H9 (cell line): ENCODE measurements around the gene DUSP15. TPM values are rescaled to one million over a fixed set of nuclear protein-coding genes. Genes with fewer than 3 reads are reported as not detected.

ENCODE experiments used
- DNase-seq: peaks from one replicate; pipeline ENCODE4 v3.0.0-alpha.2; 2017
- H2AFZ ChIP-seq: one replicate; pipeline ENCODE4 v1.6.1; 2013; ENCODE audit warnings: mild to moderate bottlenecking, low read length, control low read depth, moderate library complexity
- H2AK5ac ChIP-seq: 2 replicates; pipeline ENCODE4 v1.6.1; 2013; ENCODE audit warnings: low read length, control low read depth, mixed read lengths; ENCODE audit not compliant: insufficient read length
- H2BK120ac ChIP-seq: one replicate; pipeline ENCODE4 v1.6.1; 2013; ENCODE audit warnings: low read depth, mild to moderate bottlenecking, low read length, control low read depth, inconsistent platforms; ENCODE audit not compliant: poor library complexity, severe bottlenecking
- H2BK12ac ChIP-seq: 2 replicates; pipeline ENCODE4 v1.6.1; 2013; ENCODE audit warnings: low read length, control low read depth, mixed read lengths, low read depth; ENCODE audit not compliant: insufficient read length
- H2BK15ac ChIP-seq: 2 replicates; pipeline ENCODE4 v1.6.1; 2013; ENCODE audit warnings: low read depth, low read length, control low read depth
- H2BK20ac ChIP-seq: one replicate; pipeline ENCODE4 v1.6.1; 2013; ENCODE audit warnings: low read depth, mild to moderate bottlenecking, low read length, control low read depth, inconsistent platforms; ENCODE audit not compliant: poor library complexity, severe bottlenecking
- H2BK5ac ChIP-seq: 2 replicates; pipeline ENCODE4 v1.6.1; 2013; ENCODE audit warnings: low read length, control low read depth, mixed read lengths; ENCODE audit not compliant: insufficient read length
- H3K14ac ChIP-seq: 2 replicates; pipeline ENCODE4 v1.6.1; 2013; ENCODE audit warnings: low read length, control low read depth; ENCODE audit not compliant: insufficient read depth
- H3K18ac ChIP-seq: 2 replicates; pipeline ENCODE4 v1.6.1; 2013; ENCODE audit warnings: low read depth, mild to moderate bottlenecking, mixed read lengths, low read length, control low read depth; ENCODE audit not compliant: insufficient read length
- H3K23ac ChIP-seq: 2 replicates; pipeline ENCODE4 v1.6.1; 2013; ENCODE audit warnings: low read length, control low read depth, mixed read lengths, low read depth; ENCODE audit not compliant: insufficient read length
- H3K23me2 ChIP-seq: 2 replicates; pipeline ENCODE4 v1.6.1; 2013; ENCODE audit warnings: low read depth, mild to moderate bottlenecking, mixed read lengths, low read length, control low read depth; ENCODE audit not compliant: insufficient read length, poor library complexity, severe bottlenecking
- H3K27ac ChIP-seq: 2 replicates; pipeline ENCODE4 v1.5.1; 2013; ENCODE audit warnings: low read length, control low read depth, mixed read lengths, low read depth; ENCODE audit not compliant: insufficient read length
- H3K27me3 ChIP-seq: 2 replicates; pipeline ENCODE4 v1.6.1; 2013; ENCODE audit warnings: low read length, control low read depth, inconsistent platforms; ENCODE audit not compliant: insufficient read depth
- H3K4ac ChIP-seq: 2 replicates; pipeline ENCODE4 v1.6.1; 2013; ENCODE audit warnings: low read depth, mild to moderate bottlenecking, control low read depth, inconsistent platforms, low read length, moderate library complexity
- H3K4me1 ChIP-seq: 2 replicates; pipeline ENCODE4 v1.6.1; 2013; ENCODE audit warnings: low read length, control low read depth, inconsistent platforms; ENCODE audit not compliant: insufficient read depth
- H3K4me2 ChIP-seq: 2 replicates; pipeline ENCODE4 v1.6.1; 2013; ENCODE audit warnings: low read length, control low read depth, mixed read lengths; ENCODE audit not compliant: insufficient read length, insufficient read depth
- H3K56ac ChIP-seq: 2 replicates; pipeline ENCODE4 v1.6.1; 2013; ENCODE audit warnings: low read depth, mild to moderate bottlenecking, mixed read lengths, low read length, control low read depth; ENCODE audit not compliant: insufficient read length
- H3K79me1 ChIP-seq: 2 replicates; pipeline ENCODE4 v1.6.1; 2013; ENCODE audit warnings: low read depth, mild to moderate bottlenecking, moderate library complexity, low read length, control low read depth, inconsistent platforms; ENCODE audit not compliant: insufficient read depth, poor library complexity, severe bottlenecking
- H3K79me2 ChIP-seq: 2 replicates; pipeline ENCODE4 v1.6.1; 2013; ENCODE audit warnings: low read length, control low read depth, inconsistent platforms; ENCODE audit not compliant: insufficient read depth
- H3K9ac ChIP-seq: 2 replicates; pipeline ENCODE4 v1.6.1; 2013; ENCODE audit warnings: low read length, control low read depth, mixed read lengths; ENCODE audit not compliant: insufficient read length; ENCODE audit errors: extremely low read depth
- H3K9me3 ChIP-seq: one replicate; pipeline ENCODE4 v1.6.1; 2013; ENCODE audit warnings: low read depth, low read length, inconsistent platforms; ENCODE audit not compliant: control insufficient read depth
- H3T11ph ChIP-seq: one replicate; pipeline ENCODE4 v1.6.1; 2013; ENCODE audit warnings: mild to moderate bottlenecking, low read length, control low read depth, inconsistent platforms
- H4K20me1 ChIP-seq: one replicate; pipeline ENCODE4 v1.6.1; 2013; ENCODE audit not compliant: control insufficient read depth, insufficient read length, insufficient read depth
- H4K5ac ChIP-seq: 2 replicates; pipeline ENCODE4 v1.6.1; 2013; ENCODE audit warnings: low read depth, mild to moderate bottlenecking, mixed read lengths, low read length, control low read depth; ENCODE audit not compliant: insufficient read length
- H4K8ac ChIP-seq: replicated peaks from 2 replicates; pipeline ENCODE4 v1.6.1; 2013; ENCODE audit warnings: low read length, control low read depth, mixed read lengths, low read depth; ENCODE audit not compliant: insufficient read length
- H4K91ac ChIP-seq: 2 replicates; pipeline ENCODE4 v1.6.1; 2013; ENCODE audit warnings: low read depth, mild to moderate bottlenecking, moderate library complexity, mixed read lengths, low read length, control low read depth; ENCODE audit not compliant: insufficient read length
- H3K27ac Mint-ChIP-seq, 3 experiments: 2 replicates in 2 of 3; 3 replicates in 1 of 3; pipeline ENCODE4 v1.8.0; 2020 to 2021; ENCODE audit warnings: mixed read lengths in 3 of 3, mild to moderate bottlenecking in 1 of 3, moderate library complexity in 1 of 3
- H3K27me3 Mint-ChIP-seq: 2 replicates; pipeline ENCODE4 v1.8.0; 2021; ENCODE audit warnings: low read depth, mild to moderate bottlenecking, moderate library complexity, mixed read lengths
- H3K36me3 Mint-ChIP-seq, 3 experiments: 2 replicates in 2 of 3; 3 replicates in 1 of 3; pipeline ENCODE4 v1.8.0; 2020 to 2021; ENCODE audit warnings: low read depth in 3 of 3, mixed read lengths in 3 of 3; ENCODE audit not compliant: insufficient read depth in 1 of 3
- H3K4me1 Mint-ChIP-seq, 2 experiments: 2 replicates each; pipeline ENCODE4 v1.8.0; 2020; ENCODE audit warnings: mixed read lengths in 2 of 2
- H3K4me3 Mint-ChIP-seq, 2 experiments: 2 replicates in 1 of 2; 3 replicates in 1 of 2; pipeline ENCODE4 v1.8.0; 2020 to 2021; ENCODE audit warnings: mild to moderate bottlenecking in 2 of 2, mixed read lengths in 2 of 2, moderate library complexity in 1 of 2
- H3K9me3 Mint-ChIP-seq, 2 experiments: 2 replicates in 1 of 2; 3 replicates in 1 of 2; pipeline ENCODE4 v1.8.0; 2020; ENCODE audit warnings: mild to moderate bottlenecking in 2 of 2, mixed read lengths in 2 of 2, moderate library complexity in 1 of 2
- CTCF ChIP-seq: fragments of 200-600 bp; sonication (generic); conservative IDR thresholded peaks from 3 replicates; pipeline ENCODE4 v1.8.0; 2021; ENCODE audit warnings: antibody characterized with exemption, mild to moderate bottlenecking
- WGBS: extraction: QIAGEN DNeasy Blood & Tissue Kit; methylation state at CpG from one replicate; pipeline ENCODE4 v1.1.7; 2013; ENCODE audit warnings: missing lambda C conversion rate, low lambda C conversion rate, mixed read lengths; ENCODE audit not compliant: insufficient read length; ENCODE audit errors: extremely low coverage; 5-methylcytosine and 5-hydroxymethylcytosine counted together
- total RNA-seq: library from RNA; stranded (reverse); gene quantifications from 2 replicates; pipeline ENCODE4 v1.2.1, GENCODE V29; 2021

The DUSP15 gene
- total RNA-seq, 1 experiment from 2014 or later: 5.6 TPM

GRCh38 chr20:31811796-31812728 lies 58.3 kb downstream of the DUSP15 start:
- Histone ChIP-seq H4K20me1 (no peaks in the 10 kb centered on the region), H4K91ac (no peak overlapping the region), H3T11ph (no peak overlapping the region), H2BK12ac (no peak overlapping the region), H3K56ac (no peak overlapping the region), H3K4me2 (no peak overlapping the region), H3K14ac (no peak overlapping the region), H3K23me2 (no peaks in the 10 kb centered on the region), H2AK5ac (no peak overlapping the region), H3K27me3 (no peaks in the 10 kb centered on the region), H2BK20ac (no peak overlapping the region), H3K27ac (no peak overlapping the region), H4K5ac (no peak overlapping the region), H3K79me2 (no peaks in the 10 kb centered on the region), H3K79me1 (no peaks in the 10 kb centered on the region), H2BK15ac (no peak overlapping the region), H2BK120ac (no peak overlapping the region), H3K9me3 (no peaks in the 10 kb centered on the region), H3K18ac (no peak overlapping the region), H2AFZ (no peak overlapping the region), H3K9ac (no peak overlapping the region), H3K23ac (no peak overlapping the region), H3K4ac (no peak overlapping the region), H2BK5ac (no peak overlapping the region), H3K4me1 (no peaks in the 10 kb centered on the region), H4K8ac (no peak overlapping the region)
- DNase-seq: no peak
- no peaks in the 10 kb centered on the region for H3K27me3 Mint-ChIP-seq
- H3K27ac Mint-ChIP-seq: peak overlapping the region in 1 of 3 experiments; percentile 56; a peak in 1 of 7 replicates
- no peak for TF ChIP-seq CTCF
- H3K4me1 Mint-ChIP-seq: peaks cover 9 to 18% of the 10 kb centered on the region in 2 experiments
- H3K4me3 Mint-ChIP-seq: no peak overlapping the region
- no CpG with 5 or more reads among the region's 15 CpGs for WGBS
- H3K9me3 Mint-ChIP-seq: no peaks in the 10 kb centered on the region
- H3K36me3 Mint-ChIP-seq: peaks cover 0 to 4% (median 0%) of the 10 kb centered on the region in 3 experiments; a peak in 1 of 7 replicates
